ENCODE measurements around the gene ABCB11.

DNA sequence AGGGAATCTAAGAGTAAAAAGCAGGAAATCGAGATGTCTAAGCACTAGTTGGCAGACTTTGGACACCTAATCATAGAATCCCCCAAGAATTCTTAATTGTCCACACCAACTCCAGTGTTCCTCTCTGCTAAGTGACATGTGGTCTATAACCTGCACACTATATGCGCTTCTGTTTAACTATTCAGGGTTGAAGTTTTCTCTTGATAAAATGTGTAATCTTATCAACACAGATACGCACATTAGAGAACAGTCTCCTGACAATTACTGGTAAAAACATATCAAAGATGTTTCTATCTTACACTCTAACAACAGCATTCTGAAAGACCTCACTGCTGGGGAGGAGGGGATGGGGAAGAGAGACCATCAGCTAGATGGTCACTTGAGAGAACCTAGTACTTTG, 3.9 kb downstream of the ABCB11 start:
- TF ChIP-seq, protein P1, sequence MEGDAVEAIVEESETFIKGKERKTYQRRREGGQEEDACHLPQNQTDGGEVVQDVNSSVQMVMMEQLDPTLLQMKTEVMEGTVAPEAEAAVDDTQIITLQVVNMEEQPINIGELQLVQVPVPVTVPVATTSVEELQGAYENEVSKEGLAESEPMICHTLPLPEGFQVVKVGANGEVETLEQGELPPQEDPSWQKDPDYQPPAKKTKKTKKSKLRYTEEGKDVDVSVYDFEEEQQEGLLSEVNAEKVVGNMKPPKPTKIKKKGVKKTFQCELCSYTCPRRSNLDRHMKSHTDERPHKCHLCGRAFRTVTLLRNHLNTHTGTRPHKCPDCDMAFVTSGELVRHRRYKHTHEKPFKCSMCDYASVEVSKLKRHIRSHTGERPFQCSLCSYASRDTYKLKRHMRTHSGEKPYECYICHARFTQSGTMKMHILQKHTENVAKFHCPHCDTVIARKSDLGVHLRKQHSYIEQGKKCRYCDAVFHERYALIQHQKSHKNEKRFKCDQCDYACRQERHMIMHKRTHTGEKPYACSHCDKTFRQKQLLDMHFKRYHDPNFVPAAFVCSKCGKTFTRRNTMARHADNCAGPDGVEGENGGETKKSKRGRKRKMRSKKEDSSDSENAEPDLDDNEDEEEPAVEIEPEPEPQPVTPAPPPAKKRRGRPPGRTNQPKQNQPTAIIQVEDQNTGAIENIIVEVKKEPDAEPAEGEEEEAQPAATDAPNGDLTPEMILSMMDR (conservative IDR thresholded peaks at IDR 0.05), result no peak
- TF ChIP-seq EZH2 (IDR thresholded peaks at IDR 0.05; ENCODE audit: low read depth), result no peak
